Upper lobe of right lung (tissue), 1 donor: ENCODE measurements around the gene ERCC5. TPM values are rescaled to one million over a fixed set of nuclear protein-coding genes. Genes with fewer than 3 reads are reported as not detected.

Source experiments
- ATAC-seq: fragments of 200-7000 bp; cut with Tn5 transposase; one replicate; pipeline ENCODE4 v1.9.1; 2020; ENCODE audit warnings: mild to moderate bottlenecking, moderate library complexity
- DNase-seq: peaks from one replicate; pipeline ENCODE4 v3.0.0-alpha.2; 2020
- H3K27ac ChIP-seq: fragments of 200-600 bp; one replicate; pipeline ENCODE4 v1.8.0; 2022
- H3K27me3 ChIP-seq: fragments of 200-600 bp; one replicate; pipeline ENCODE4 v1.8.0; 2022; ENCODE audit warnings: mild to moderate bottlenecking
- H3K36me3 ChIP-seq: fragments of 200-600 bp; one replicate; pipeline ENCODE4 v1.8.0; 2022
- H3K4me1 ChIP-seq: fragments of 200-600 bp; one replicate; pipeline ENCODE4 v1.8.0; 2022
- H3K4me3 ChIP-seq: fragments of 200-600 bp; one replicate; pipeline ENCODE4 v1.8.0; 2022; ENCODE audit warnings: mild to moderate bottlenecking
- H3K9me3 ChIP-seq: fragments of 200-600 bp; one replicate; pipeline ENCODE4 v1.8.0; 2022
- CTCF ChIP-seq: fragments of 200-600 bp; IDR thresholded peaks from one replicate; pipeline ENCODE4 v1.8.0; 2022; ENCODE audit warnings: antibody characterized with exemption
- intact Hi-C: fragments of 100-400 bp; cut with DNase I; formaldehyde crosslinking; loops from one replicate; pipeline ENCODE4 v1.11.0; 2022
- total RNA-seq: library from RNA; stranded (reverse); fragmentation: NEBNext Ultra II Directional; extraction: Animal tissue kit (Norgen Biotek cat#: 25700); gene quantifications from one replicate; pipeline ENCODE4 v1.2.1, GENCODE V29; 2021
- donor health status: DM: no; HTN: yes; CAD: no; lungs with severe emphysema.

ERCC5 gene
- total RNA-seq, 1 donor from 2014 or later, result 50.7 TPM

- H3K9me3 ChIP-seq, result no peaks in the 10 kb centered on the region
- no peak overlapping the region for H3K4me3 ChIP-seq
- H3K36me3 ChIP-seq, result no peaks in the 10 kb centered on the region
- H3K27me3 ChIP-seq, result no peaks in the 10 kb centered on the region
- ATAC-seq (no peak), DNase-seq (no peak)
- H3K4me1 ChIP-seq, result no peaks in the 10 kb centered on the region
- intact Hi-C loops, result no loop called here
- no peak overlapping the region for H3K27ac ChIP-seq
- no peak for TF ChIP-seq CTCF
Observed at GRCh38 chr13:102907016-102907756, 61.4 kb downstream of the ERCC5 start.

DNA sequence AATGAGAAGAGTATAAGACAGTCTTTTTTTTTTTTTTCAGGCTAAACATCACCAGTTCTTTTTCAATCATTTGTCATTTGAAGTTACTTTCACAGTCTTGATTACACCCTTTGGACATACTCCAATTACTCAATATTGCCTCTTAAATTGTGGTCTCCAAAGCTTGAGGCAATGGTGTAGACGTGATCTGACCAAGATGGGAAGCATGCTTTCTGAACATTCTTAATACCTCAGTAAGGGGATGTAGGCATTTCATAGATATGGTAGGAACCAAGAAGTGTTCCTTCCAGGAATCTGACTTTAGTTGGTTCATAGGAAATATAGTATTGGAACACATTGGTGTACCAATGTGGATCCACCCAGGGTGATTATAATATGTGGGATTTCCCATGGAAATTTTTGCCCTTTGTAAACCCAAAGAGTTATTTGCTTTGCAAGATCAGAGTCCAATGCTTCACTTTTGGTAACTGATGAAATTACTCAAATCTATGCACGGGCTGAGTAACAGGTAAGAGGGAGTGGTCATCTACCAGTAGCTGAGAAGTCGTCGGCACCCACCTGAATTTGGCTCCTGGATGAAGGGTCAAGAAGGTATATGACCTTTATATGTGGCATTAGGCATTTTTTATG is 62.2 kb downstream of the ERCC5 start:
- ATAC-seq, result no peak

GRCh38 chr13:102909971-102910370 is 64.1 kb downstream of the ERCC5 start:
- H3K9me3 ChIP-seq, result no peaks in the 10 kb centered on the region
- intact Hi-C loops, result no loop called here
- no peak overlapping the region for H3K27ac ChIP-seq
- ATAC-seq (no peak), DNase-seq (no peak)
- no peaks in the 10 kb centered on the region for H3K27me3 ChIP-seq
- H3K36me3 ChIP-seq, result no peaks in the 10 kb centered on the region
- no peaks in the 10 kb centered on the region for H3K4me1 ChIP-seq
- H3K4me3 ChIP-seq, result no peak overlapping the region
- no peak for TF ChIP-seq CTCF

More for the DNA sequence above, 62.2 kb downstream of the ERCC5 start:
- Histone ChIP-seq H3K9me3 (no peaks in the 10 kb centered on the region), H3K4me3 (no peak overlapping the region), H3K27ac (no peak overlapping the region), H3K36me3 (no peaks in the 10 kb centered on the region), H3K4me1 (no peaks in the 10 kb centered on the region), H3K27me3 (no peaks in the 10 kb centered on the region)
- no peak for DNase-seq
- intact Hi-C loops, result no loop called here
- no peak for TF ChIP-seq CTCF

DNA sequence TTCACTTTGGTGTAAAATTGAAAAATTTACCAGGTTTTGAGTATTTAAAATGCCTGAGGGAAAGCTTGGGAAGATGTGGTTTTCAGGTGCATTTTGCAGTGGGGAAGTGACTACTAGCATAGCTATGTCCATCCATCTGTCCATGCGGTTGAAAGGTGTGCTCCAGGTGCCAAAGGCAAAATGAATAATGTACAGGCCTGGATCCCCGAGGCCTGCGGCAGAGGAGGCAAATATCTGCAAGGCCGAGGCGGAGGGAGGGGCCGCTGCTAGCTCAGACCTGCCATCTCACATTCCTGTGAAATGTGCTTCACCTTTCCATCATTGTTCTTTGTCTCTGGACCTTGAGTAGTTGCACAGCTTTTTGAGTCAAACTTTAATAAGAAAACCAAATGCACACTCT is 65.5 kb downstream of the ERCC5 start:
- no peaks in the 10 kb centered on the region for H3K27me3 ChIP-seq
- H3K36me3 ChIP-seq, result no peaks in the 10 kb centered on the region
- no peaks in the 10 kb centered on the region for H3K4me1 ChIP-seq
- no peak for ATAC-seq
- intact Hi-C loops, result no loop called here
- no peak overlapping the region for H3K27ac ChIP-seq
- no peak overlapping the region for H3K4me3 ChIP-seq
- no peaks in the 10 kb centered on the region for H3K9me3 ChIP-seq
- no peak for DNase-seq
- TF ChIP-seq CTCF, result no peak

DNA sequence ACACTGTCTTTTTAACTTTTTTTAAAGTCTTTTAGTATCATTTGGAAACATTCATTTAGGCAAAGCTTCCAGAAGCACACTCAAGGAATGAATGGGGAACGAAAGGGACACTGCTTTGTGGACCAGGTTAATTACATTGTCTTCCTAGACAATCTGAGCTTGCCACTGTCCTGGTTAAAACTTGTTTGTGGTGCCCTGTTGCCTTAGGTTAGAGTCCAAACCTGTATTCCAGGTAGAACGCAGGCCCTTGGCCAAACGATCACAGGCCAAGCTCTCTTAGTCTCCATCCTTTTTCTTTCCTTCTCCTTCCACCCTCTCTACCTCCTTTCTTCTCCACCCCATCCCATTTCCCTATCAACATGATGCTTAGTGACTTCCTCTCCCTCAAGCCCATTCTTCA is 66.8 kb downstream of the ERCC5 start:
- H3K4me3 ChIP-seq, result no peak overlapping the region
- H3K27ac ChIP-seq, result no peak overlapping the region
- intact Hi-C loops, result no loop called here
- H3K27me3 ChIP-seq, result no peaks in the 10 kb centered on the region
- H3K36me3 ChIP-seq, result no peaks in the 10 kb centered on the region
- DNase-seq, result no peak
- ATAC-seq, result no peak
- TF ChIP-seq CTCF, result no peak
- no peaks in the 10 kb centered on the region for H3K4me1 ChIP-seq
- no peaks in the 10 kb centered on the region for H3K9me3 ChIP-seq
